GM19397 (cell line): ENCODE data around the gene ZFHX2.

Experiments used
- ATAC-seq: cut with Tn5 transposase; IDR thresholded peaks from one replicate; pipeline ENCODE4 v1.9.1; 2021; ENCODE audit warnings: mild to moderate bottlenecking, moderate library complexity; ENCODE audit not compliant: unreplicated experiment

The ZFHX2 gene

GRCh38 chr14:23481362-23481970 lies 70.1 kb downstream of the ZFHX2 start:
- no peak for ATAC-seq

- no peak for ATAC-seq
Measured at GRCh38 chr14:23478109-23478759, 73.3 kb downstream of the ZFHX2 start.

- ATAC-seq: no peak
Measured at GRCh38 chr14:23470947-23471346, 80.6 kb downstream of the ZFHX2 start.
